Dedifferentiated amniotic fluid mesenchymal stem cell (primary cell): ENCODE measurements around the gene SOX6.

Experiments used
- DNase-seq: peaks from one replicate; pipeline ENCODE4 v3.0.0-alpha.2; 2016; ENCODE audit errors: extremely low spot score

SOX6 gene

DNA sequence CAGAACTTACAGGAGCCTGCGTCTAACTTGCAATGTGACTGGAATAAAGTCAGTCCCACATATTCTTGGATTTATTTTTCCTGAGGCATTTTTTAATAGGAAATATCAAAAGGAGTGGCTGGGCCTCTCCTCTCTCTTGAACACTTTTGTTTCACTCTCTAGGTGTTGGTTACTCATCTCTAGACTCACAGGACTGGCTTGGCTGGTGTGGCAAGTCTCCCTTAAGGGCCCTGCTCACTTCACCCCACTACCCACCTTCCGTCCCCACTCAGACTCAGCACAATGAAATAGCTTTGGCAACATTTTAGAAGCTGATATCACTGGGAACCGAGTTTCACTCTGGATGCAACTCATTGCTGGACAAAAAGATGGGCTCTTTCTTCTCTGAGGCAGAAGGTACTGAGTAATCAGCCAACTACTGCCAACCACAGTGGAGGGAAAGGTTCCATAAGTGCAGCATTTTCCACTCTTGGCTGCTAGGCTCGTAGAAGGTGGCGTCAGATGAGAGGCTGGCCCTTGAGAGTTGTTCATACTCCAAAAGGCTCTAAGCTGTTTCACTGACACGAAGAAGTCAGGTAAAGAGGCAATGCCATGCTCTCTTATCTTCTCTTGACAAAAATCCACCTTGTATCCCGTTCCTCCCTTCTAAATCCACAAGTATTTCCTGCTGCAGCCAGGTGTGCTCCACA is 390.6 kb downstream of the SOX6 start:
- DNase-seq, result no peak

DNA sequence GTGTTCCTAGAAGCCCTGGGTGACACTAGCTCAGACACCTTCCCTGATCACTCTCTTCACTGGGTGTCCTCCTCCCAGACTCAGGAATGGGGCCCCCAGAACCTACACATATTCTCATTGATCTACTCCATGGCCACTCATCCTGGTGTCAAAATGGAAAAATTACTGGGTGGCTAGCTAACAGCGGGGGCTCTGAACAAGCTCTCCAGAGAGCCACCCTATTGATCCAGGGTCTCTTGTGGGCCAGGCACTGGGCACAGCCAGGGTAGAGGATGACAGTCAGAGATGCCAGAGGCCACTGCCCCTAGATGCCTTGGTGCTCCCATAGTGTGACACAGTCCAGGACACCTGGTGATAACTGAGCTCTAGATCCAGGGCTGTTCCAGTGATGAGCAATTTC is 393.1 kb downstream of the SOX6 start:
- no peak for DNase-seq

DNA sequence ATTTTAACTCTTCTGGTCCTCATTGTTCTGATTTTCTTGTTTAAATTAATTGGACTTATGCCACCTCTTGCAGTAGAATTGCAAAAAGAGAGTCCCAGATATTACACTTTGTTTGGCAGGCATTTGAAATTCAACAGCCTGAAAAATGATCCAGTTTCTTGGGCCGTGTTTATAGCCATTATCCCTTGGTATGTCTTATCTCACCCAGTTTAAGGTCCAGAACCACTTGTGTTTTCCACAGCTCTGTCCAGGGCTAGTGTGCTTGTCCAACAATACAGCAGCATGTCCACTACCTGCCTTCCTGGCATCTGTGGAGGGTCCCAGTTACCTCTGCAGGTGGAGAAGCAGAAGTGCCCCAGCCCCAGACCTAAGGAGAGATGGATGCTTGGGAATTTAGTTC is 397.4 kb downstream of the SOX6 start:
- no peak for DNase-seq

DNA sequence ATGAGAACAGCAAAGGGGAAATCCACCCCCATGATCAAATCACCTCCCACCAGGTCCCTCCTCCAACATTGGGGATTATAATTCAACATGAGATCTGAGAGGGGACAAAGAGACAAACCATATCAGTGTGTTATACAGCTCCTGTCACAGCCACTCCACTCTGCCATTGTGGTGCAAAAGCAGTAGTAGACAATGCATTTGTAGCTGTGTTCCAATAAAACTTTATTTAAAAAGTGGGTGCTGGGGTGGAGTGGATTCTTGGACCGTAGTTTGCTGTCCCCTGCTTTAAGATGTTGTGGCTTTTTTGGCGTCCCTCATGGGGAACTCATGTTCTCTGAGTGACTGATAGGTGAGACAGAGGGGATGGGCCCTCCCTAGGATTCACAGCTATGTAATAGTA is 399.1 kb downstream of the SOX6 start:
- no peak for DNase-seq

DNA sequence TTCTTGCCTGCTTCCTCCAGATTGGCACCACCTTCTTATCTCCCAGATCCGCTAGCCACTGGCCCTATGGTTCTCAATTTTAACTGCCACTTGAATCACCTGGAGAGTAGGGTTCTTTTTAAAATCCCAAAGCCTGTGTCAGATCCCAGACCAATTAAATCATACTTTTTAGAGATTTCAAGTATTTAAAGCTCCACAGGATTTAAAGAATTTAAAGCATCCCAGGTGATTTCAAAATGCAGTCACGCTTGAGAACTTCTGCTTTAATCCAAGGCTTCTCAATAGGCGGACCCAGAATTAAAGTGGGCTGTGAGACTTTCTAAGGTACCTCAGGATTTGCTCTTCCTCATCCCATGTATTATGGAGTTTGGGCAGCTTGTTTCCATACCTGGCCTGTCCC is 400.0 kb downstream of the SOX6 start:
- DNase-seq, result no peak

DNA sequence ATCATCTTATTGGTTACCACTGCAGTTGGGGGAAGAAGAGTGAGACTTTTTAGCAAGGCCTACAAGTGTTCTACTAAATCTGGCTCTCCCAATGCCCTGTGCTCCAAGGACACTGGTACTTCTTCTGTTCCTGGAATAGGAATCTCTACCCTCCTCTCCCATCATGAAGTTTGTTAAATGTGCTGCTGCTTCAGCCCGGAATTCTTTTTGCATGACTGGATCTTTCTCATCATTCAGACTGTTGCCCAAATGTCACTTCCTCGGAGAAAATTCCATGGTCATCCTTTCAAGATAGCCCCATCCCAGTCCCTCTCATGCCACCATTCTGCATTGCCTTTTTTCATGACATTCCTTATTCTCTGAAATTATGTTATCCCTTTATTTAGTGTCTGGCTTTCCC is 400.8 kb downstream of the SOX6 start:
- no peak for DNase-seq

DNA sequence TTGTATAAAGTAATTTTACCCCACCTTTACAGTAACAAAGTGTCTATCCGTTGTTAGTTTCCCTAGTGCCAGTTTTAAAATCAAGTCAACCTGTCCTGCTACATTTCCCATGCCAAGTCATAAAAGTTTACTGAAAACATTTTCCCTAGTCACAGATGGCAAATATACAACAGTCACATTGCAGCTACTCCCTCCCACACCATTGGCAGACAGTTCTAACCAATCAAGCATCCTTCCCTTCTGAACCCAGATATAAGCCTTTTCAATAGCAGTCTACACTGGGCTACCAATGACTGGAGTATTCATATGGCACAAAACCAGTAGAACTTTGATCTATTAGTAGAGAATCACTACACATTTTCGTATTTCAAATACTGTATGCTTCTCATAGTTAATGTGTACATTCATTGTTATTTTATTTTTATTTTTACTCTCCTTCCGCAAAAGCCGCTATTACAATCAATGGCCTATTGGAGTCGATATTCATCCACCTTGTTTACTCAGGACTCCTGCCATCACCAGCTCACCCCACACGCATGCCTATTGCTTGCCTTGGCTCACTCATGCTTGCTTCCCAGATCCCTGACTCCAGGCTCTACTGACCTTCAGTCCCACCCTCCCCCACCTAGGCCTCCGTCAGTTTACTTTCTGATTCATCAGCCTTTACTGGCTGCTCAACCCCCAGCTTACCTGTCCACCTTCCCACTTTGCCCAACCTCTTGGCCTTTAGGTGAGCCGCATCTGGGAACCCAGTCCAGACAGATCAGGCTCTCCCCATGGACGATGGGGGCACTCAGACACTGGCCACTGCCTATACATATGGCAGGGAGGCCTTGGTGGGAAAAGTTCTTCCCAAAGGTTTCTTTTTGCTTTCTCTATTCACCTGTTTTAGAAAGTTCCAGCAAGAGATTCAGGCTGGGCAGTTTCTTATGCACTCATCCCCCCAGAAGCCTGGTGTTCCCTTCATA is 408.4 kb downstream of the SOX6 start:
- DNase-seq, result no peak

DNA sequence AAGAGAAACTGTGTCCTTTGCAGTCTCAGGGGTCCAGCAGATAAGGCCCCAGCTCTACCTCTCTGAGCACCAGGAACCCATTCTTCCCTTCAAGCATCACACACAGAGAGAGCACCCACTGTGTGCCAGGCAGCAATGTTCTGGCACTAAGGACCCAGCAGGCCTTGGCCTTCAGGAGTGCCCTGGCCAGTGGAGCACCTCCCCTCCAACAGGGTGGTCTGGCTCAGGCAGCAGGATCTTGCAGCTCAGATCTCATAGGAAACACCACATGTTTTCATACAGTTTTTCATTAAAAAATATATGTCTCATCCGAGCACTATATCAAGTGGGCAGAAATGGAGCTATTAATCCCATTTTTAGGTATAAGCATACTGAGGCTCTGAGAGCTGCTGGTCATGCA is 410.6 kb downstream of the SOX6 start:
- no peak for DNase-seq

DNA sequence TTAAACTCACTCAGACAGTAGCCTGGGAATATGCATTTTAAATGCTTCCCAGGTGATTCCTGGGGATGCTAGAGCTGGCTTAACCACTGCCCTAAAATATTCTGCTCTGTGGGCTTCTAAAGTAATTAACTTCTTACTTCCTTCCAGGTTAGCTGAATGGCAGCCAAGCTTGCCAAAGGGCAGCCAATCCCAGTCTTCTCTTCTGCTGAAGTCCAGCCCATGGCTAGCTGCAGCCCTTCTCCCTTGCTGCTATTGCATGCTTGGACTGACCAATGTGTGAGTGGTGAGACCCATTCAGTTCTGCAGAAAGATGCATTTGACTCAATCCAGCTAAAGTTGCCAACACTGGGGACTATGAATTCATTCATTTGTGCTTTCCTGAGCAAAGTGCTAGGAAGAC is 411.9 kb downstream of the SOX6 start:
- DNase-seq, result no peak

DNA sequence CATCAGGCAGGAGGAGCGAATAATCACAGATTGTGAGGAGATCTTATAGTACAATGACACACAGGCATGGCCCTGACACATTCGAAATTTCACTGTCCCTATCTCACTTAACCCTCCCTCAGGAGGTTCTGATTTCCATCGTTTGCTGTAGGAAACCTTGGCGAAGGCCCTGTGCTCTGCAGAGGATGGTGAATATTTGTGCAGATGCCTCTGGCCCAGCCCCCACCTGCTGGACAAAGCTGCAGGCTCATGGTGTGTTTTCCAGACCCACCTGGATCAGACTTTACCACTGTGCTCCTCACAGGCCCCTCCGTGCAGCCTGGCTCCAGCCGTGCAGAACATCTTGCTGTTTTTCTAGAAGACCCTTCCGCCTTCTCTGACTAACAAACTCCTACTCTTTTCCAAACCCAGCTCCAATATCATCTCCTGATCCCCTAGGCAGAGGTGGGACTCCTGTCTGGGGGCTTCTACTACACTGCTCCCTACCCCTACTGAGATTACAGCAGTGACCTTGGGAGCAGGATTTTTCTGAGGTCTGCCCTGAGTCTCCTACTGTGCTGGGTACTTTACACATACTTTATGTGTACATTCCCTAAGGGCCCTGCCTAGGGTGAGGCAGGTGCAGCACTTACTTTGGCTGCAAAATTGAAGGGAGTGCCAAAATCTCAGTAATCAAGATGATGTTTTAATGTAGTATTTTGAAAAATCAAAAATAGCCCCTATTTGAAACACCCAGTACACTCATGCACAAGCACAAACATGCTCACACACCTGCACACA is 412.7 kb downstream of the SOX6 start:
- DNase-seq, result no peak

DNA sequence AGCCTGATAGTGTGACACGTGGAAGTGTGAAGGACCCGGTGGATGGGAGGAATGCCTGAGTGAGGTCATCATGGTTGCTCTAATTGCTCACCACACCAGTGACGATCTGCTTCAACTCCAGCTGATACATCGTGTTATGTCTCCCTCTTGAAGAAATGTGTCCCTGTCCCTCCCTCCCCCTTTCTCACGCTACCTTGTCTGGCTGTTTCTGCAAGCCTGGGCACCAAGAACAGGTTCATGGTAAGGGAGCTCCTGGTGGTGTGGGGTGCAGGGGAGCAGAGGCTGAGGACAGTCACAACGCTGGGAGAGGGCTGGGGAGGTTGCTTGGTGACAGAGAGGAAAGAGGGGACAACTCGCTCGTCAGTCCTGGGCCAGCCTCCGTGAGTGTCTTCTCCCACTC is 413.4 kb downstream of the SOX6 start:
- DNase-seq, result no peak

DNA sequence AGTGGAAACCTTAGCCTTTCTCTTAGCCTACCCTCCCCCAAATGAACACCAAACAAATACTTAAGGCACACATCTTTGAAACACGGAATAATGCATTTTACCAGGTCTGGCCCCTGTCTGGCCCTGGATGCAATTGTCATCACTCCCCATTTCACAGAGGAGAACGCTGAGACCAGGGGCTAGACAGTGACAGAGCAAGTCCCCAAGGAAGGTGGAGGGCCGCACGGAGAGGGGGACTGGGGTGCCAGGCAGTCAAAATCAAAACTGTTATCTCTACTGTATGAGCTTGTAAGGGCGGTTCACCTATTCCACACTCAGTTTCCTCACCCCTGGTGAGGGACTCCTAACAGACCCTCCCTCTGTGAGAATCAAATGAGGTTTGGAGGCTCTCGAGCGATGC is 414.2 kb downstream of the SOX6 start:
- no peak for DNase-seq

DNA sequence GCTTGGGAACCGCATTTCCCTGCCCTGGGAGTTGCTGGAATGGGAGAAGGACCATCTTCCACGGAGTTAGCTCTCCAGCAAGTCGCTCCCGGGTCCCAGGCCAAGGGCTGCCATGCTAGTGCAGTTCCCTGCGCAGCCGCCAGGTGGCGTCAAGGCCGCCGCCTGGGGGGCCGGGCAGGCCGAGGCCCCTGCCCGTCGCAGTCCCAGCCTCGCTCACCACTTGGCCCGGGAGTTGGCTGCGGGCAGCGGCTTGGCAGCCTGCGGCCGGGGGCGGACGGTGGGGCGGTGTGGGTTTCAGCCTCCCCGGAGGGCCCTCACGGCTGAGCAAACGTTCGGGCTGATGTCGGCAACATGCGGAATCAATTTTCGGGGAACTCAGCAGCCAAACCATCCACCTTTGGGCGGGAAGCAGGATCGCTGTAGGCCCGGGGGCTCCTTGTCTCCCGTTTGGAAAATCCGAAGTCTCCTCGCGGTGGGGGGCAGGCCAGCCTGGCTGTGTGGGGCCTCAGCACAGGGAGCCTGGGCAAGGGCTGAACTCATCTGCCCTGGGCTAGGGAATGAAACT is 415.1 kb downstream of the SOX6 start:
- DNase-seq, result no peak

DNA sequence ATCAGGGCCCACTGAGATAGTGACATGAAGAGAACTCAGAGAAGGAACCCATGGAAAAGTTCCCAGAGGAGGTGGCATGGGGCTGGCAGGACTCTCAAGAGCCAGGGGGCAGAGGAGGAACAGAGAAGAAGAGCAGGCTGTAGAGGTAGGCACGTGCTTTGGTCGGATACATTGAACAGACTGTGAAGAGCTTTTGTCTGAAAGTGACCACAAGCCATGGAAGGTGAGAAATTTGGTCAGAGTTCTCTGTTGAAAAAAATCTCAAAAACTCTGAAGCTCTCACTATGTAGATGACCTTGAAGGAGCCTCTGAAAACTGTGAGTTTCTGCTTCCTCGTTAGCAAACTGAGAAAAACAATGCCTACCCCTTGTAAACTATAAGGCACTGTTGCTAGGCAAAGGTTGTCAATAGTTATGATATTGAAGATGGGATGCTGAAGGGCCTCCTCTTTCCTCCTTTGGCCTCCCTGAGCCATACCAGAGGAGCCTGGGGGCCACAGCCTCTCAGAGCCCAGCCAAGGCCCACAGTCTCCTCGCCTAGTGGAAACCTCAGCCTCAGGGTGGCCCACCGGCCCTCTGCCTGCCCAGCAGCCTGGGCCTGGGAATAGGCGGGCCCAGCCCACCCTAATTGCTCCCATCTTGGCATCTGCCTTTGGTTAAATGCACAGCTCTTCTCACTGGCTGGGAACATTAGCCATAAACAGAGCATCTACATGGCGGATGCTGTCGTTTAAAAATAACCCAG is 415.7 kb downstream of the SOX6 start:
- DNase-seq, result no peak

DNA sequence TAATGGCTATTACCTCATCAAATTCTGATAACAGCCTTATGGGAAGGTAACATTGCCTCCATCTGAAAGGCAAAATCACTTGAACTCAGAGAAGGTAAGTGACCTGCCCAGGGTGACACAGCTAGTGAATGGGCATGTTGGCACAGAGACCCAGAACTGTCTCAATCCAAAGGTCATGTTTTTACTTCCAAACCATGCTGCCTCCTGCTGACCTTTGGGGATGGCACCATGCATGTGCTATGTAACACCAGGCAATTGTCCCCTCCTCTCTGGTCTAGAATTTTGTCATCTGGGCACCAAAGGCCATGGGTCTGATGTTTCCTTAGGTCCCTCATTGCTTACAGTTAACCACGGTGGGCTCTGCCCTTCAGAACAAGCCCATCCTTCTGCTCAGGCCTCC is 417.4 kb downstream of the SOX6 start:
- no peak for DNase-seq

DNA sequence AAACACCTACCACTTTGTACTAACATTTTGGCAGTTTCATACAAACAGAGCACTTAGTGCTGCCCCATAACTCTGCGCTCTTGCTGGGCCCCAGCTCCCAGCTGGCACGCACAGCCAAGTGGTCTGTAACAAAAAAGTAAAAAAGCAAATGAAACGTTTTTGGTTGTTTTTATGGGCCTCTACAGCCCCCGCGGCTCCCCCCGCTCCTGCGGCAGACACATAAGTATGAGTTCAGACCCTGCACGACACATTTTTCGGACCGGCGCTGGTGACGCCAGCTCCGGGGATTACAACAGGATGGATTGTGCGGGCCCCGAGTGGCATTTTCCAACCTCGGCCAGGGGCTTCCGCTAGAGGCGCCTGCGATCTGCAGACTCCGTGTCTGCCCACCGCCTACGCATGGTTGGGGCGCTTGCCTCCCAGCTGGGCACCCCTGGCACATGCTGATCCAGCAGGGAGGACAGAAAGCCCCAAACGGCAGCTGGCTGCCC is 418.2 kb downstream of the SOX6 start:
- no peak for DNase-seq

DNA sequence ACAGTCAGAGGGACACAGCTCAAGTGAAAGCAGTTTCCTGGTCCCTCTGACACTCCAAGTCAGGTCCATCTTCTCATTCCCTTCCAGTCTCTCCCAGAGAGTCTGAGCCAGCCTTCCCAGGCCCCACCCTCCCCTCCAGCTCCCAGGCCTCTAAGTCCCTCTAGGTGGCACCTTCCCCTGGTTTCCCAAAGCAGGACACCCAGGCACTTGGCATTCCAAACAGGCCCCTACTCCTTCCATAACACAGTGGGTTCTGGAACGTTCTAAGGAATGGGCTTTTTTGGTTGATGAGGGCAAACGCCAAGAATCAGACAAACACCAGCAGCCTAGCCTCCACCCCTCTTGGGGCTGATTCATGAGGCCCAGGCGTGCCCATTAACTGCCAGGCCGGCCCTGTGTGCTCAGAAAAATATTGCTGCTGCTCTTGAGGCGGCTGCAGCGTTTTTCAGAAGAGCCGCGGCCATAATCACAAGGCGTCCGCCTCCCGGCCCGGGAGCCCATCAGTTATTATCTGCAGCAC is 418.7 kb downstream of the SOX6 start:
- no peak for DNase-seq

DNA sequence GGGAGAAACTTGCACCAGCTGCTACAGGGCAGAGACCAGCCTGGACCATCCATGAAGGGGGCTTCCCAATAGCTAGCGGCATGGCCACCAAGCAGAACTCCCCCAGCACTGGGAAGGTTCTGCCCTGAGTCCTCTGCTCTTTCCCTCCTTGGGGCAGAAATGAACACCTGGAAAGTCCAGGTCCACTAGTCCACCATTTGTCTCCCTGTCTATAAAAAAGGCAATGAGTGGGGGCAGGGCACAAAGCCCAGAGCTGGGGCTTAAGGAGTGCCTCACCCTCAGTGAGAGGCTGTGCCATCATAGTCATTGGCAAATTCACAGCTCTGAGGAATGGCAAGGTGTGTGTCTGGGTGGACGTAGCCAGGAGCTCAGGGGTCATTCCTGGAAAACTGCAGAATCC is 420.3 kb downstream of the SOX6 start:
- DNase-seq, result no peak

DNA sequence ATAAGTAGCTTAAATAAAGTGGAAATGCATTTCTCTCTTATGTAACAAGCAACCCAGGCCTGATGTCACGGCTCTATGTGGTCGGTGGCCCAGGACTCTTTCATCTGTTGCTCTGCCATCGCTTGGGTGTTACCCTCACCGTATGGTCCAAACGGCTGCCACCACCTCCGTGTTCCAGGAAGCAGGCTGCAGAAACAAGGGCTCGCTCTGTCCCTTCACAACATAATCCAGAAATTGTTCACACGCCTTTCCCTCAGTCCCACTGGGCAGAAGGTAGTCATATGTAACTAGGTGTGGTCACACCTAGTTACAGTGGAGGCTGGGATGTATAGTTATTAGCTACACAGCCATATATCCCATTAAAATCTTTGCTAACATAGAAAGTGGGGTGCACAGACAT is 421.0 kb downstream of the SOX6 start:
- DNase-seq, result no peak

DNA sequence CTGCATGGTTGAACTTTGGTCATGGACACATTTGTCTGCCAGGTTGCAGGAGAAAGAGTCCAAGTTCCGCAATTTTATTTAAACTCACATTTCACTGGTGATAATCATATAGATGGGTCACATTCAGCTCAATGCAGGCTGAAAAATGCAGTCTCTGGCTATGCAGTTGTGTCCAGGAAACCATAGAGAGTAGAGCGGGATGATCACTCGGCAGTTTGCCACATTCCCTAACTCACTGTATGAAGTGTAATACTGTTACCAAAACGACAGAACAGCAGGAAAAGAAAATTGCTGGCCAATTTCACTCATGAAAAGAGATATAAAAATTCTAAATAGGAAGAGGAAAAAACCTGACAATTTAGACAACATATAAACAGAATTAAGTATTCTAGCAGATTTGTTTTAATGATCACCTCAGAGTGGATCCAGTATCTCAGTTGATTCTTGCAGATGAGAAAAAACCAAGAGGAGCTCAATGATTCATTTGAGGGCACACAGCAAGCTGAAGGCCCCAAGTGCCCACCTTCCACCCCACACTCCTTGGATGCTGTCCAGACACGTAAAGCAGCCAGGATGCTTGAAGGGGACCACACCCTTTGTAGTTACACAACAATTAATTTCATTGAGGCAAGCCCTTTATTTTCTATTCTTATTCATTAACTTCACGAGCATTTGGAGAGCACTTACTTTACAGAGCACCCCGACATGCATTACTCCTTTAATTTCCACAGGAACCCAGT is 422.3 kb downstream of the SOX6 start:
- DNase-seq, result no peak
